WERI-Rb-1 (cell line): ENCODE measurements around the gene TECPR2.

Experiments used
- DNase-seq: peaks from one replicate; pipeline ENCODE4 v3.0.0-alpha.2; 2020
- H3K27ac ChIP-seq: fragments of 250-450 bp; sonication (Bioruptor Pico); 2 replicates; pipeline ENCODE4 v1.5.1; 2020; ENCODE audit warnings: mild to moderate bottlenecking, moderate library complexity
- H3K27me3 ChIP-seq: fragments of 250-450 bp; sonication (Bioruptor Pico); 2 replicates; pipeline ENCODE4 v1.5.1; 2021; ENCODE audit warnings: mild to moderate bottlenecking, low read depth, moderate library complexity; ENCODE audit not compliant: insufficient read depth, severe bottlenecking
- H3K36me3 ChIP-seq: fragments of 250-450 bp; sonication (Bioruptor Pico); 2 replicates; pipeline ENCODE4 v1.5.1; 2020; ENCODE audit warnings: mild to moderate bottlenecking, moderate library complexity
- H3K4me3 ChIP-seq: 2 replicates; pipeline ENCODE4 v1.5.1; 2011; ENCODE audit warnings: low read depth, mild to moderate bottlenecking, control low read depth, low read length
- H3K9me3 ChIP-seq: fragments of 250-450 bp; sonication (Bioruptor Pico); 2 replicates; pipeline ENCODE4 v1.5.1; 2021; ENCODE audit warnings: mild to moderate bottlenecking, moderate library complexity; ENCODE audit not compliant: severe bottlenecking
- TF ChIP-seq, protein P1 (sequence below): IDR thresholded peaks from 2 replicates; pipeline ENCODE4 v1.5.1; 2011; ENCODE audit warnings: low read depth, mild to moderate bottlenecking, control low read depth, inconsistent platforms, low read length

Gene TECPR2

GRCh38 chr14:102481371-102481770, 118.6 kb downstream of the TECPR2 start:
- no peak for DNase-seq
- no peaks in the 10 kb centered on the region for H3K36me3 ChIP-seq
- no peaks in the 10 kb centered on the region for H3K9me3 ChIP-seq
- H3K27me3 ChIP-seq = no peaks in the 10 kb centered on the region
- H3K27ac ChIP-seq = no peak overlapping the region
- no peak overlapping the region for H3K4me3 ChIP-seq
- TF ChIP-seq, protein P1, sequence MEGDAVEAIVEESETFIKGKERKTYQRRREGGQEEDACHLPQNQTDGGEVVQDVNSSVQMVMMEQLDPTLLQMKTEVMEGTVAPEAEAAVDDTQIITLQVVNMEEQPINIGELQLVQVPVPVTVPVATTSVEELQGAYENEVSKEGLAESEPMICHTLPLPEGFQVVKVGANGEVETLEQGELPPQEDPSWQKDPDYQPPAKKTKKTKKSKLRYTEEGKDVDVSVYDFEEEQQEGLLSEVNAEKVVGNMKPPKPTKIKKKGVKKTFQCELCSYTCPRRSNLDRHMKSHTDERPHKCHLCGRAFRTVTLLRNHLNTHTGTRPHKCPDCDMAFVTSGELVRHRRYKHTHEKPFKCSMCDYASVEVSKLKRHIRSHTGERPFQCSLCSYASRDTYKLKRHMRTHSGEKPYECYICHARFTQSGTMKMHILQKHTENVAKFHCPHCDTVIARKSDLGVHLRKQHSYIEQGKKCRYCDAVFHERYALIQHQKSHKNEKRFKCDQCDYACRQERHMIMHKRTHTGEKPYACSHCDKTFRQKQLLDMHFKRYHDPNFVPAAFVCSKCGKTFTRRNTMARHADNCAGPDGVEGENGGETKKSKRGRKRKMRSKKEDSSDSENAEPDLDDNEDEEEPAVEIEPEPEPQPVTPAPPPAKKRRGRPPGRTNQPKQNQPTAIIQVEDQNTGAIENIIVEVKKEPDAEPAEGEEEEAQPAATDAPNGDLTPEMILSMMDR = no peak

- H3K9me3 ChIP-seq = no peaks in the 10 kb centered on the region
- DNase-seq = no peak
- H3K27ac ChIP-seq = no peak overlapping the region
- TF ChIP-seq, protein P1 = no peak
- no peak overlapping the region for H3K4me3 ChIP-seq
- H3K36me3 ChIP-seq = no peaks in the 10 kb centered on the region
- H3K27me3 ChIP-seq = no peaks in the 10 kb centered on the region
Observed at GRCh38 chr14:102481791-102482238, 119.1 kb downstream of the TECPR2 start.

DNA sequence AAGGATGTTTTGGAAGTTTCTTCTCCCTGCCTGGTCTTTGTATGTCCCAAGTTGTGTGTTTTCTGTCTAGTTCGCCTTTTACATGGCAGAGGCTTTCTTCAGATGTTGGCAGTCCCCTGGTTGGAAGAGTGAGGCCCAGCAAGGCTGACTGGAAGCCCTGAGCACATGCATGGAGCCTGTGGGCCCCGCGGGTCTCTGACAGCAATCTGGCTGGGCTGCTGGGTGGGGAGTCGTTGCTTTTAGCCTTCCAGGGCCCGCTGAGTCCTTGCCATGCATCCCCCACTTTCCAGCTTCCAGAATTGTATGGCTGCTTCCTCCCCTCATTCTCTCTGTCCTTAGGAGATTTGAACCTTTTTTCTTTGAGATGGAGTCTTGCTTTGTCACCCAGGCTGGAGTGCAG, 121.6 kb downstream of the TECPR2 start:
- TF ChIP-seq, protein P1 = no peak
- Histone ChIP-seq H3K4me3 (no peak overlapping the region), H3K27ac (no peak overlapping the region), H3K36me3 (no peaks in the 10 kb centered on the region), H3K9me3 (no peaks in the 10 kb centered on the region), H3K27me3 (no peaks in the 10 kb centered on the region)
- no peak for DNase-seq

GRCh38 chr14:102485693-102486512, 123.2 kb downstream of the TECPR2 start:
- Histone ChIP-seq H3K36me3 (no peaks in the 10 kb centered on the region), H3K4me3 (no peak overlapping the region), H3K9me3 (no peaks in the 10 kb centered on the region), H3K27me3 (no peaks in the 10 kb centered on the region), H3K27ac (no peak overlapping the region)
- no peak for DNase-seq
- TF ChIP-seq, protein P1 = no peak

DNA sequence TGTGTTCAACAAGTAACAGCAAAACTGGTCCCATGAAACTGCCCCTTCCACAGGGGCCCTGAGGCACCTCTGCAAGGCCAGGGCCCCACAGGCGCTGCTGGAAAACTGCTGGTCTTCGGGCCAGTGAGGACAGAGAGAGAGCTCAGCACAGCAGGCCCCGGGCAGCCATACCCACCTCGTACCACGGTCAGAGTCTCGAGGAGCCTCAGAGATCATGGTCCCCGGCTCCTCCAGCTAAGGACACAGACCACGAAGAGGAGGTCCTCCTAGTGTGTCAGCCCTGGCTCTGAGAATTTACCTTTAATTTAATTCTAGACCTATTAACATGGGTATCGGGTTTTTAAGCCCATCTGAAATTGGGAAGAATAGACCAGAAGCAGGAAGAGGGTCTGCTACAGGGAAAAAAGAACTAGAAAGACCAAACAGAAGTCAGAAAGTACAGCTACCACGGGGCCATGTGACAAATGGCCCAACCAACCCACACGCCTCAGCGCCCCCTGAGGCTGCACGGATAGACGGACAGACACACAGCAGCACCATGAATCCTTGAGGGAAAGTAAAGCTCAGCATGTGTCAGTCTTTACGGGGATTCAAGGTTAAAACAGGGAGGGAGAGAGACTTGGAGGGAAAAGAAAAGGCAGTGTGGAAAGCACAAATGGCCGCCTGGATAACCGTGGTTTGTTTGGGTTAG, 123.9 kb downstream of the TECPR2 start:
- Histone ChIP-seq H3K36me3 (no peaks in the 10 kb centered on the region), H3K27me3 (no peaks in the 10 kb centered on the region), H3K27ac (no peak overlapping the region), H3K4me3 (no peak overlapping the region), H3K9me3 (no peaks in the 10 kb centered on the region)
- DNase-seq = no peak
- TF ChIP-seq, protein P1 = no peak
